GM18526 (cell line): ENCODE data around the gene TAAR9.

Experiments
- POLR2A ChIP-seq: IDR thresholded peaks from 3 replicates; pipeline ENCODE4 v1.6.1; 2011; ENCODE audit not compliant: insufficient read length; ENCODE audit errors: extremely low read depth

TAAR9 gene

GRCh38 chr6:132511210-132511830, 26.8 kb upstream of the TAAR9 start:
- no peak for TF ChIP-seq POLR2A

- TF ChIP-seq POLR2A = no peak
These were observed 26.3 kb upstream of the TAAR9 start for GRCh38 chr6:132511831-132512220.

- TF ChIP-seq POLR2A = no peak
These were observed 25.8 kb upstream of the TAAR9 start for GRCh38 chr6:132512342-132512637.

GRCh38 chr6:132512638-132513632, 25.1 kb upstream of the TAAR9 start, which contains the start of gene STX7:
Gene STX7 (minus strand): TSS chr6:132513116. CDS start chr6:132503530, 9,586 bp downstream.
- TF ChIP-seq POLR2A = peak; percentile 79

GRCh38 chr6:132513831-132514545, 24.1 kb upstream of the TAAR9 start:
- TF ChIP-seq POLR2A = no peak

GRCh38 chr6:132515386-132515785, 22.7 kb upstream of the TAAR9 start:
- no peak for TF ChIP-seq POLR2A

GRCh38 chr6:132520953-132521352, 17.1 kb upstream of the TAAR9 start:
- no peak for TF ChIP-seq POLR2A

GRCh38 chr6:132524646-132525045, 13.4 kb upstream of the TAAR9 start:
- no peak for TF ChIP-seq POLR2A

- TF ChIP-seq POLR2A = no peak
These were observed 12.2 kb upstream of the TAAR9 start for GRCh38 chr6:132525866-132526265.

GRCh38 chr6:132526461-132526860, 11.6 kb upstream of the TAAR9 start:
- no peak for TF ChIP-seq POLR2A

- TF ChIP-seq POLR2A = no peak
These were observed 10.3 kb upstream of the TAAR9 start for GRCh38 chr6:132527791-132528190.

- TF ChIP-seq POLR2A = no peak
These were observed 7.6 kb upstream of the TAAR9 start for GRCh38 chr6:132530293-132530974.

- no peak for TF ChIP-seq POLR2A
These were observed 932 bp upstream of the TAAR9 start for GRCh38 chr6:132537145-132537544.

- no peak for TF ChIP-seq POLR2A
These were observed 6.7 kb downstream of the TAAR9 start for GRCh38 chr6:132544826-132545225.

GRCh38 chr6:132548746-132549463, 10.8 kb downstream of the TAAR9 start:
- no peak for TF ChIP-seq POLR2A

- TF ChIP-seq POLR2A = no peak
These were observed 13.1 kb downstream of the TAAR9 start for GRCh38 chr6:132551214-132551613.
